Lower lobe of right lung (tissue), 2 donors: ENCODE results near the gene PADI2. TPM values are rescaled to one million over a fixed set of nuclear protein-coding genes. Genes with fewer than 3 reads are reported as not detected.

Experiments
- ATAC-seq, 2 donors: fragments of 200-7000 bp; cut with Tn5 transposase; one replicate each; pipeline ENCODE4 v1.9.1; 2020 to 2022; ENCODE audit warnings: mild to moderate bottlenecking in 2 of 2, moderate library complexity in 2 of 2
- DNase-seq: peaks from one replicate; pipeline ENCODE4 v3.0.0-alpha.2; 2020
- H3K27ac ChIP-seq: fragments of 200-600 bp; one replicate; pipeline ENCODE4 v1.8.0; 2022
- H3K27me3 ChIP-seq: fragments of 200-600 bp; one replicate; pipeline ENCODE4 v1.8.0; 2022; ENCODE audit warnings: low read depth
- H3K36me3 ChIP-seq: fragments of 200-600 bp; one replicate; pipeline ENCODE4 v1.8.0; 2022; ENCODE audit warnings: mild to moderate bottlenecking
- H3K4me1 ChIP-seq: fragments of 200-600 bp; one replicate; pipeline ENCODE4 v1.8.0; 2022
- H3K4me3 ChIP-seq: fragments of 200-600 bp; one replicate; pipeline ENCODE4 v1.8.0; 2022; ENCODE audit warnings: mild to moderate bottlenecking
- H3K9me3 ChIP-seq: fragments of 200-600 bp; one replicate; pipeline ENCODE4 v1.8.0; 2022
- CTCF ChIP-seq: fragments of 200-600 bp; IDR thresholded peaks from one replicate; pipeline ENCODE4 v1.8.0; 2022; ENCODE audit warnings: antibody characterized with exemption, mild to moderate bottlenecking
- intact Hi-C: fragments of 100-400 bp; cut with DNase I; formaldehyde crosslinking; loops from one replicate; pipeline ENCODE4 v1.11.0; 2022
- total RNA-seq: library from RNA; stranded (reverse); fragmentation: NEBNext Ultra II Directional; extraction: Animal tissue kit (Norgen Biotek cat#: 25700); gene quantifications from one replicate; pipeline ENCODE4 v1.2.1, GENCODE V29; 2021
- donor health status: DM: no; HTN: yes; CAD: no; lungs with severe emphysema.

PADI2 gene
- total RNA-seq, 1 donor from 2014 or later = 18.4 TPM

- Histone ChIP-seq H3K9me3 (no peaks in the 10 kb centered on the region), H3K4me1 (no peaks in the 10 kb centered on the region), H3K27me3 (no peaks in the 10 kb centered on the region), H3K36me3 (peaks cover 80% of the 10 kb centered on the region), H3K27ac (no peak overlapping the region), H3K4me3 (no peak overlapping the region)
- DNase-seq = no peak
- intact Hi-C loops = no loop called here
- no peak for ATAC-seq
- TF ChIP-seq CTCF = no peak
Observed at GRCh38 chr1:17020502-17020901, 98.7 kb downstream of the PADI2 start.

GRCh38 chr1:17018849-17019248 is 100.4 kb downstream of the PADI2 start:
- TF ChIP-seq CTCF = no peak
- DNase-seq (no peak), ATAC-seq (no peak)
- intact Hi-C loops = no loop called here
- peaks cover 63% of the 10 kb centered on the region for H3K36me3 ChIP-seq
- no peak overlapping the region for H3K4me3 ChIP-seq
- no peaks in the 10 kb centered on the region for H3K27me3 ChIP-seq
- no peaks in the 10 kb centered on the region for H3K9me3 ChIP-seq
- no peak overlapping the region for H3K27ac ChIP-seq
- no peaks in the 10 kb centered on the region for H3K4me1 ChIP-seq

GRCh38 chr1:17017435-17017834 is 101.8 kb downstream of the PADI2 start:
- intact Hi-C loops = no loop called here
- TF ChIP-seq CTCF = no peak
- H3K9me3 ChIP-seq = no peaks in the 10 kb centered on the region
- peaks cover 6% of the 10 kb centered on the region for H3K4me1 ChIP-seq
- H3K27ac ChIP-seq = no peak overlapping the region
- ATAC-seq = no peak
- no peak overlapping the region for H3K4me3 ChIP-seq
- no peaks in the 10 kb centered on the region for H3K27me3 ChIP-seq
- peaks cover 49% of the 10 kb centered on the region for H3K36me3 ChIP-seq
- DNase-seq = no peak

Other genes with a start within 250 kb of the PADI2 start
- gene RNU1-2, start 223.5 kb downstream of the PADI2 start, total RNA-seq = 6,803 TPM
- gene CROCC, start 197.5 kb downstream of the PADI2 start, total RNA-seq = 21.0 TPM
- gene MFAP2, start 138.8 kb downstream of the PADI2 start, total RNA-seq = 11.9 TPM
- 39.9 TPM for gene ATP13A2, start 107.5 kb downstream of the PADI2 start, total RNA-seq
- 79.8 TPM for gene SDHB, start 65.4 kb downstream of the PADI2 start, total RNA-seq
- gene PADI1, start 85.7 kb upstream of the PADI2 start, total RNA-seq = not detected
- gene PADI3, start 129.6 kb upstream of the PADI2 start, total RNA-seq = not detected
- gene PADI4, start 188.7 kb upstream of the PADI2 start, total RNA-seq = 7.2 TPM